ENCODE results near the gene MAPK7.

MAPK7 gene

GRCh38 chr17:19402171-19402570 is 23.9 kb downstream of the MAPK7 start:
- DNase-seq, result no peak

DNA sequence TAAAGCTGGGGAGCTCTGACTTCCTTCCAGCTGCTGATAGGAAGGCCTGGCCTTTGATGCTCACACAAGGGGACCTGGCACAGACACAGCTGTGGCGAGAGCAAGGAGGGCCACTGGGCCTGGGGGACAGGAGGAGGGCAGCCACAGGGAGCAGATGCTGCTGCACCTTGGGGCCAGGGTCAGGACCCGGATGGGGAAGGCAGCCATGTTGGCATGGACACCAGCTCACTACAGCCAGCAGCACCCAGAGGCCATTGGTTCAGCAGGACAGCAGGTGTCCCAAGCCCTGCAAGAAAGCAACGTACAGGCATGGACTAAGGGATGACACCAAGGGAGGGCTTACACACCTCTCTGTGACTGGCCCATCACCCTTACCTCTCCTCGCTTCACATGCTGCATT is 24.7 kb downstream of the MAPK7 start:
- DNase-seq, result no peak

GRCh38 chr17:19404264-19404663 is 26.0 kb downstream of the MAPK7 start:
- no peak for DNase-seq

DNA sequence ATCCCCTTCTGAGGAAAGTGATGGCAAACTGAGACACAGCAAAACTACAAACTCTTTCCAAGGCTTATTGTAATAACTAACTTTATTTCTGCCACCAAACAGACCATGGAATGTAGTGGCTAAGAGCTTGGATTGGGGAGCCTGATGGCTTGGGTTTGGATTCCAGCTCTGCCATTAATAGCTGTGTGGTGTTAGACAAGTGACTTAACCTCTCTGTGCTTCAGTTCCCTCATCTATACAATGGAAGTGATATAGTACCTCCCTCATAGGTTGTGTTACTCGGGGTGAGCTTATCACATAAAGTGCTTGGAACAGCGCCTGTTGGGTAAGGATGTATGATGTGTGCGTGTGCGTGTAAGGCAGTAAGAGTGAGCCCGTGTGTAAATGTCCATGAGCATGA is 26.8 kb downstream of the MAPK7 start:
- no peak for DNase-seq

DNA sequence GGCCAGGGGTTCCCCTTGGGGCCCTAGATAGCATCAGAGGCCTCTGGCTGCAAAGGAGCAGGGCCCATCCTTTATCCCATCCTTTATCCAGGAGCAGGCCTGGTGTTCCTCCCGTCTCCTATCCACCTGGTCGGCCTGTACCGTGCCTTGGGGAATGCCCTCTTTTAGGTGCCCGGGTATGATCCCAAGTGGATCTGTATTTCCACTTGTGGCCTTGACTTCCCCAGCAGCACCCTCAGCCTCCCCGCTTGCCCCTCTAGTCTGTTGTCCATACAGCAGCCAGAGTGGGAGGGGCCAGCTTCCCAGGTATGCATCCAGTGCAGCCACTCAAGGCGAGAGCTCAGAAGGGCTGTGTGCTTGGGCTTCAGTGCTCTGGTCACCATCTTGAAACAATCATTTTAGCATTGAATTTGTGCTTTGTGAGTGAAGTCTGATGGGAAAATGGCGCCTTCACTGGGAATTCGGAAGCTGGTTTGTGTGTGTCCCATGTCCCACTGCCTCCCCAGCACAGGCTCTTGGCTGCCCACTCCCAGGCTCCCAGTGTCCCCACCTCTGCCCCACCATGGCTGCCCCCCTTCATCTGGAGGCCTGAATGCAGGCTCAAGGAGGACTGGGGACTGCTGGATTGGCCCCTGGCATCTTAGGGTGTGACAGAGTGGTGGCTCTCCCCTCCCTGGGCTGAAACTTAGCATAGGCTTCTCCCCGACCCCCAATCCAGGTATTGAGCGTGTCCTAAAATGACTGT is 29.5 kb downstream of the MAPK7 start:
- DNase-seq, result no peak

DNA sequence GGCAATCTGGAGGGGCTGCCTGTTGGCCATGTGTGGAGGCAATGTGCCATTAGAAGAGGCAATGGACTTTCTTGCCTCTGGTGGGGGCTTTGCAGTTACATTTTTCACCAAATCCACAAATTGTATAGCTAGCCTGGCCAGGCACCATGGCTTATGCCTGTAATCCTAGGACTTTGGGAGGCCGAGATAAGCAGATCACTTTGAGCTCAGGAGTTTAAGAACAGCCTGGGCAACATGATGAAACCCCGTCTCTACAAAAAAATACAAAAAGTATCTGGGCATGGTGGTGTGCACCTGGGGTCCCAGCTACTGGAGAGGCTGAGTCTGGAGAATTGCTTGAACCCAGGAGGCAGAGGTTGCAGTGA is 30.0 kb downstream of the MAPK7 start:
- DNase-seq, result no peak

GRCh38 chr17:19409066-19409465 is 30.8 kb downstream of the MAPK7 start:
- DNase-seq, result no peak

DNA sequence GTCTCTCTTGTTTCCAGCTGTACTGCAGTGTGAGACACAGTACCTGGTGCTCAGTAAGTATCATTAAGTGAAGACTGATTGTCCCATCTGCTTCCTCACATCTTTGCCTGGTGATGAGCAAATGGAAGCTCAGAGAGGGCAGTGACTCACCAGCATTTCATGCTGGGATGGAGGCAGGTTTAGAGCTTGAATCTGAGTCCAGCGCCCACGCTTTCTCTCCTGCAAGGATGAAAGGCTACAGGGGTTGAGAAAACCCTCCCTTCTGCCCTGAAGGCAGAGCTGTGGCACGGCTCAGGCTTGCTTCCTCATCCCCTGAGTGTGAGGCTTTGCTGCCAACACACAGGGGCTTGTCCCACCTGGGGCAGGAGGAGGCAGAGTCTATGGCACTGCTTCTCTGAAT is 31.2 kb downstream of the MAPK7 start:
- peak in 1 of 2 experiments; percentile 34 for DNase-seq

- no peak for DNase-seq
Observed at GRCh38 chr17:19410091-19410490, 31.8 kb downstream of the MAPK7 start.

DNA sequence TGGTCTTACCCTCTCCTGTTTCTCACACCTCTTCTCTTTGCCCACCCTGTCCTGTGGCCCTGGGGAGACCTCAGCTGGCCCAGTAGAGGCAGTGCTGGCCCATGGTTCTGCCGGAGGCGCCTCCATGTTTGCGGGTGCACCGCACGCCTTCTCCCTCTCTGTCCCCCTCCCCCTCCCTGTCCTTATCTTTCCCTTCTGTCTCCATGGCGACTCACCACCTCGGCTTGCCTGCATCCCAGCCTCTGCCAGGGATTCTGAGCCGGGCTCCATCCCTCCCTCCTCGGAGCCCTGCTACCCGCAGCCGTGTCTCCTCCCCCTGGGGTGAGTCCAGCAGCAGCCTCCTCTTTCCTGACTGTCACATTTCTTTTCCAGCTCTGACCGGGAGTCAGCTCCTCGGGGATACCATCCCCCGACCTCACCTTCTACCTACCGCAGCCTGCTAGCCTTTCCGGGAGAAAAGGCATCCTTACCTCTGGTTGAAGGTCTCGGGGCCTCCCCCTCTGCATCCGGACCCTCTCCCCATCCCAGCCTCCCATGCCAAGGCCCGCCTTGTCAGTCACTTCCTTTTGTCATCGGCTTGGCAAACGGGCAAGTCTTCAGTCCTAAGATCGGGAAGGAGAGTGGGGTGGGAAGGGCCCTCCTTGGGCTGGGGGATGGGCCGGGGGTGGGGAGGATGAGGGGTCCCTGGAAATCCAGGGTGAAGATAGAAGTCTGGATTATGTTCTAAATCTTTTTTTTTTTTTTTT is 32.8 kb downstream of the MAPK7 start, which contains the start of gene RNF112:
RNF112 (plus strand) TSS at position 358 of the 746 bp plus-strand sequence; CDS start at position 535, 177 bp downstream.
- DNase-seq, result peak; percentile 43 to 57

GRCh38 chr17:19411631-19412030 is 33.3 kb downstream of the MAPK7 start:
- DNase-seq, result peak; percentile 19 to 87

GRCh38 chr17:19412510-19412909 is 34.2 kb downstream of the MAPK7 start:
- DNase-seq, result no peak

GRCh38 chr17:19412984-19413383 is 34.7 kb downstream of the MAPK7 start:
- DNase-seq, result no peak

DNA sequence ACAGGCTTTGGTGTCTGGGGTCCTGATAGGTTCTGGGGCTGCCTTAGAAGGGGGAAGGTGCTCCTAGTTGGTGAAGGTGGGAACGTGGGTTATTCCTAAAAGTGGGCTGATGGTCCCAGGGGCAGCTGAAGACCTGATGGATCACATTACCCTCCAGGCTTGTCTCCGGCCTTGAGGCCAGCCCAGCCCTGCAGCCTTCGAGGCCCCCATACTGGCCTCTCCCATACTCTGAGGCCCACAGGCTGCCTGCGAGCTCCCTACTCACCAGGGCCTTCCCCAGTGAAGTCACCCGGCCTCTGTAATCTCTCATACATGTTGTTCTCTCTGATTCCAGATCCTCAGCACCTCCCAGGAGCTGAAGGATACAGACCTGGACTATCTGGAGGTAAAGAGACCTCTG is 35.5 kb downstream of the MAPK7 start:
- DNase-seq, result no peak

- DNase-seq, result no peak
Observed at GRCh38 chr17:19414396-19415280, 36.3 kb downstream of the MAPK7 start.

DNA sequence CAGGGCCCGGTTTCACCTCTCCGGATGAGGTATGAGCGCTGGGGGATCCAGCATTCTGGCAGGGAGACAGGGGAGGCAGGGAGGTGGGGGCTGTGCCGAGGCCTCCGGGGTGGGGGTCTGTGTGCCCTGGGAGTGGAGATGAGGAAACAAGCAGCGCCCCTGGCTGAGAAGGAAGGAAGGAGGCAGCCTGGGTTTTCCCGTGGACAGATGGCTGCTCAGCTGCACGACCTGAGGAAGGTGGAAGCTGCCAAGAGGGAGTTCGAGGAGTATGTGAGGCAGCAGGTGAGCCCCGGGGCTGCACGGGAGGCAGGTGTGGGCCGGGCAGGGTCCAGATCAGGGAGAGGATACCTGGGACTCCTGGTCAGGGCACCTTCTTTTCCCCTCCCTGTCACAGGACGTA is 37.0 kb downstream of the MAPK7 start:
- peak in 1 of 2 experiments; percentile 12 for DNase-seq

- peak in 1 of 2 experiments; percentile 46 for DNase-seq
Observed at GRCh38 chr17:19415806-19416775, 37.8 kb downstream of the MAPK7 start.

GRCh38 chr17:19417611-19418010 is 39.3 kb downstream of the MAPK7 start:
- DNase-seq, result no peak

- DNase-seq, result no peak
Observed at GRCh38 chr17:19418251-19418992, 40.1 kb downstream of the MAPK7 start.

DNA sequence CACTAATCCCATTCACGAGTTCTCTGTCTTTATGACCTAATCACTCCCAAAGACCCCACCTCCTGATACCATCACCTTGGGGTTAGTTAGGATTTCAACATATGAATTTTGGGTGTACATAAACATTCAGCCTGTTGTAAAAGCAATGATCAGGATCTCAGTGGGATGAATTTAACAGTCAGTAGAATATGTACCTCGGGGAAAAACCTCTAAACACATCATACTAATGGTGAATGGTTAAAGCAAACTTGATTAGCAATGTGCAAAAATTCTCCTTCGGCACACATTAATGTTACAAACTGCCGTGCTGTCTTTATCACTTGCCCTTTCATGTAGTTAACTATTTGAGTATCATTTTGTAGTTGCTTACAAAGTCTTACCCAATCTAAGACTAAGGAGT is 42.9 kb downstream of the MAPK7 start:
- DNase-seq, result no peak

DNA sequence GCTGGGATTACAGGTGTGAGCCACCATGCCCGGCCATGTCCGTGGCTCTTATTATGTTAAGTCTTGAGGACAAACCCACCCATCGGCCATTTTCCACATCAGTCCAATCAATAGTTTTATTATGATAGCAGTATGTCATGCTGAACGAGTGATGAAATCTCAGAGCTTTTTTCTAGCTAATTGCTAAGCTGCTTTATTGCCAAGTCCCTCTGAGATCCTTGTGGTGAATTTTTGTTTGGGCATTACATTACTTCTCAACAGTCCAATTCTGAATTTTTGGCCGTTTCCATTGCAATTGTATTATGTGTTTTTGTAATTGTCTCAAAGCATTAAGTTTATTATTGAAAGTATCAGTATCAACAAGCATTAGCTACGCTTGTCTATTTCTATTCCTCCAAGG is 43.6 kb downstream of the MAPK7 start:
- no peak for DNase-seq
